ENCODE measurements around the gene LRP1.

GRCh38 chr12:57202321-57202720 is 74.0 kb downstream of the LRP1 start:
- TF ChIP-seq CTCF (IDR thresholded peaks at IDR 0.05; ENCODE audit: low read depth, low read length, poor library complexity, severe bottlenecking), result no peak
- TF ChIP-seq EZH2phosphoT487 (IDR thresholded peaks at IDR 0.05; ENCODE audit: borderline replicate concordance, low read length), result no peak

All from DOHH2 (cell line).